ENCODE data around the gene RNF208.

The RNF208 gene

DNA sequence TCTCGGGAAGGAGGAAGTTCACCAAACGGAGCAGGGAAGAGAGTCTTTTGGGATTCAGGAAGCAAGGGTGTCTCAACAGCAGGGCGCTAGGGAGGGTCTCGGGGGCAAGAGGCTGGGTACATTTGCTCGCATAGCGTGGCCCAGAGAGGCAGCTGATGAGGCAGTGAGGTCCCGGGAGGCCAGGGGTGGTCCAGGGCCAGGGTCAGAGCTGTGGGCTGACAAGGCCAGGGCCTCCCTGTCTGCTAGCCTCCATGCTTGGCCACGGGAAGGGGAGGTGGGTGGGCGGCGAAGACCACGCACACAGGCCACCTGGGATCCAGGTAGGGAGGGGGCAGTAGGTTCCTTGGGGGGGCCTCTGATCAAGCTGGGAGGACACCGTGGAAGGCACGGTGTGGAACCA is 10.5 kb downstream of the RNF208 start:
- no peak for DNase-seq

DNA sequence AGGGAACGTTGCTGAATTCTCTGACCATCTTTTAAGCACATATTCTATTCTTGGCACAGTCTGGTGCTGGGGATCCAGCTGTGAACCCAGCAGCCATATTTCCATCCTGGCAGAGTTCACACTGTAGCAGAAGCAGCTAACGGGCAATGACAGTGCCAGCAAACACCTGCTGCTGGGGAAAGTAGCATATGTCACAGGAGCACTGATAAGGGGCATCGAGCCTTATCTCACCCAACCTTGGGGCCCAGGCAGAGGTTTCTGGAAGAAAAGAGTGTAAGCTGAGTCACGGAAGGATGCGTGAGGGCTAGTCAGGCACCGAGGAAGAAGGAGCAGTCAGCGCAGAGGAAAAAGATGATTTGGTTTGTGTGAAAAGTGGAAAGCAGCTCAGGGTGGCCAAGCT is 15.4 kb downstream of the RNF208 start:
- no peak for DNase-seq

DNA sequence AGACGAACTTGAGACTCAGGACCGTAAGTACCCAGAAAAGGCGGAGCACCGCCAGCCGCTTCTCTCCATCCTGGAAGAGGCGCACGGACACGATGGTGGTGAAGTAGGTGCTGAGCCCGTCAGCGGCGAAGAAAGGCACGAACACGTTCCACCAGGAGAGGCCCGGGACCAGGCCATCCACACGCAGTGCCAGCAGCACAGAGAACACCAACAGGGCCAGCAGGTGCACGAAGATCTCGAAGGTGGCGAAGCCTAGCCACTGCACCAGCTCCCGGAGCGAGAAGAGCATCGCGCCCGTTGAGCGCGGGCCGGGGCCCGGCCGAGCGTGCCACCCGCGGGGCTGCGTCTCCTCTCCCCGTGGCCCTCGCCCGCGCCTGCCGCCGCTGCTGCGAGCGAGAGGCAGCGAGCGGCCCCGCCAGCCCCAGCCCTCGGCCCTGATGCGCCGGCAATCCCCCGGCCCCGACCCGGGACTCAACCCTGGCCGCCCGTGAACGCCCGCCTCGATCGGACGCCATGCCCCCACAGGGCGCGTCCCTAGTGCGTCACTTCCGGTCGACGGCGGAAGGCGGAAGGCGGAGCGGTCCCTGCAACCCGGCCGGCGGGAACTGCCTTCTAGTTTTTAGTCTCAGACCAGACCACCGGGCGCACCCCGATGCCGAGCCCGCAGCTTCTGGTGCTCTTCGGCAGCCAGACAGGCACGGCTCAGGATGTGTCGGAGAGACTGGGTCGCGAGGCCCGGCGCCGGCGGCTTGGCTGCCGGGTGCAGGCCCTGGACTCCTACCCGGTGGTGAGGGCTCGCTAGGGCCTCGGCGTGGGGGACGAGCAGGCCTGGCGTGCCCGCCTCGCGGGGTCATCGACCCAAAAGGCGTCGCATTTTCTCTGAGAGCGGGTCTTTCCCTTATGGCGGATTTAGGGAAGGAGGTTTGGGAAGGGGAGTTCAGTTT is 16.6 kb downstream of the RNF208 start, which contains the start of the genes NDOR1 and TMEM203:
Gene NDOR1, plus strand, starts transcription at position 575 of the 944 bp plus-strand sequence. Its CDS starts 78 bp downstream, at position 653.
Gene TMEM203, minus strand, starts transcription at position 523 of the 944 bp plus-strand sequence. Its CDS starts 234 bp downstream, at position 289.
- DNase-seq: peak; percentile 74 to 90 (median 90)

DNA sequence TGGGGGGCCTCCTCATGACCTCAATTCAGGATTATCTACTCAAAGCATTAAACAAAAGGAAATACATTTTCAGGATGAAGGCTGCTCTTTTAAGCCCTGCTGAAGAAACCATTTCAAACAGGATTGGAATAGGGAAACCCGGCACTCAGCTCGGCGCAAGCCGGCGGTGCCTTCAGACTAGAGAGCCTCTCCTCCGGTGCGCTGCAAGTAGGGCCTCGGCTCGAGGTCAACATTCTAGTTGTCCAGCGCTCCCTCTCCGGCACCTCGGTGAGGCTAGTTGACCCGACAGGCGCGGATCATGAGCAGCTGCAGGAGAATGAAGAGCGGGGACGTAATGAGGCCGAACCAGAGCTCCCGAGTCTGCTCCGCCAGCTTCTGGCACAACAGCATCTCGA is 17.3 kb downstream of the RNF208 start:
- no peak for DNase-seq

DNA sequence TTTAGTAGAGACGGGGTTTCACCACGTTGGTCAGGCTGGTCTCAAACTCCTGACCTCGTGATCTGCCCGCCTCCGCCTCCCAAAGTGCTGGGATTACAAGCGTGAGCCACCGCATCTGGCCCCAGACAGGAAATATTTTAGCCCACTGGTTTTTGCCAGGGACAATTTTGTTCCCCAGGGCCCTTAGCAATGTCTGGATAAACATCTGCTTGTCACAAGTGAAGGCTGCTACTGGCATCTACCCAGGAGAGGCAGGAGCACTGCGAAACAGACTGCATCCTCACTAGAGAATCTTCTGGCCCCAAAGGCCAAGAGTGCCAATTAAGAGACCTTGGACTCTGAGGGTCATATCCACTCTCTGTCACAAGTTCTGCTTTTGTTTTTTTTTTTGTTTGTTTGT is 19.1 kb downstream of the RNF208 start:
- DNase-seq: no peak

DNA sequence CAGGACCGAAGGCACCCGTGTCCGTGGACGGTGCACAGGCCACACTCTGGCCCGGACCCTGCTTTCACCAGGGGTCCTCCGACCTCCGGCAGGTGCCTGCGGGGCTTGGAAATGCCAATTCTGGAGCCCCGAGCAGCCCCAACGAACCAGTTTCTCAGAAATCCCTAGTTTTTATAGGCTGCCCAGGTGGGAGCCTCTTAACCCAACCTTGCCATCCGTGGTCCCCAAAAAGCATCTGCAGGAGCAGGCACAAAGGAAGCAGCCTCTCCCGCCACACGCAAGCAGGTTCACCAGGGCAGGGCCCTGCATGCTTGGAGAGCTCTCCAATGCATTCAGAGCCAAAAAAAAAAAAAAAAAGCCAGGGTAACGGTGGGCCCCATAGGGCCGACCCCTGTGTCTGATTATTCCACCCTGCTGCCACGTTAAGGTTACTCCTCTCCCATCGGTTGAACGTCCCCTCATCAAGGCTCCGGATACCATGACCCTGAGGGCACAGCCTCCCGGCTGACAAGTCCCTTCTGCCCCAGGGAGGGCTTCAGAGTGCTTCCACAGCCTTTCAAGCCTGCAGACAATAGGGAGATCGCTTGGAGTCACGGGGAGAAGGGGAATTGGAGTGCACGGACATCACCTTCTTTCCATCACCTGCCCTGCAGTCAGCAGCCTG is 20.7 kb downstream of the RNF208 start:
- no peak for DNase-seq

DNA sequence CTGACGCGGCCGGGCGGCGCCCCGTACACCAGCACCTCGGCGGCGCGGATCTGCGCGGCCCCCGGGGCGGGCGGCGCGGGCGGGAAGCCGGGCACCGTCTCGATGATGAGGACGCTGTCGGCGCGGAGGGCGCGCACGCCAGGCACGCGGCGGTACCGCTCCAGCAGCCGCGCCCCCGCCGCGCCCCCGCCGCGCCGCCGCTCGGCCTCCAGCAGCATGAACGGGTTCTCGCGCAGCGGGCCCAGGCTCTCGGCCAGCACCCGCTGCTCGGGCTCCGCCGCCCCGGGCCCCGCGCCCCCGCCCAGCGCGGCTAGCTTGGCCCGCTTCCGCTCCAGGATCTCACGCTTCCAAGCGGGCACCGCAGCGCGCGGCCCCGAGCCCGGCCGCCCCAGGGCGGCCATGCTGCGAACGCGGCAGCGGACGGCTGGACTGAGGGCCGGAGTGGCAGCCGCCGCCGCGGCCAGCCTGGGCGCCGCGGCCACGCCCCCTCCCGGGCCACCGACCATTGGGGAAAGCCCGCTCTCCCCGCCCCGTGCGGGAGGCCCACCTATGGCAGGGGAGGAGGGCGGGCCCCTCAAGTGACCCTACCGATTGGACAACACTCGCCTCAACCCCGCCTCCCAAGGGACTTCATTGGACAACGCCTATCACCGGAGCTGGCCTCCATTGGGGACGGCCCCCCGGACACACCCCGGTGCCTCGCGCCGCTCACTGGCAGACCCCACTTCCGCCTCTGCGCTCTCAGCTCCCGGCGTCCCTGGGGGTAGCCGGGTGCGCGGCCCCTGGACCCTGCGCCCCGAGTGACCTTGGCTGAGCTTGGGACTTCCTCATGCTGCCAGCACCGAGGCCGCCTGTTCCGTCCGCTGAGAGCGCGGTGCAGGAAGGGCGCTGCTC is 21.5 kb downstream of the RNF208 start, which contains the start of gene TPRN:
Gene TPRN, minus strand, starts transcription at position 431 of the 894 bp plus-strand sequence. Its CDS starts 30 bp downstream, at position 401.
- peak; percentile 97 to 100 (median 100) for DNase-seq

DNA sequence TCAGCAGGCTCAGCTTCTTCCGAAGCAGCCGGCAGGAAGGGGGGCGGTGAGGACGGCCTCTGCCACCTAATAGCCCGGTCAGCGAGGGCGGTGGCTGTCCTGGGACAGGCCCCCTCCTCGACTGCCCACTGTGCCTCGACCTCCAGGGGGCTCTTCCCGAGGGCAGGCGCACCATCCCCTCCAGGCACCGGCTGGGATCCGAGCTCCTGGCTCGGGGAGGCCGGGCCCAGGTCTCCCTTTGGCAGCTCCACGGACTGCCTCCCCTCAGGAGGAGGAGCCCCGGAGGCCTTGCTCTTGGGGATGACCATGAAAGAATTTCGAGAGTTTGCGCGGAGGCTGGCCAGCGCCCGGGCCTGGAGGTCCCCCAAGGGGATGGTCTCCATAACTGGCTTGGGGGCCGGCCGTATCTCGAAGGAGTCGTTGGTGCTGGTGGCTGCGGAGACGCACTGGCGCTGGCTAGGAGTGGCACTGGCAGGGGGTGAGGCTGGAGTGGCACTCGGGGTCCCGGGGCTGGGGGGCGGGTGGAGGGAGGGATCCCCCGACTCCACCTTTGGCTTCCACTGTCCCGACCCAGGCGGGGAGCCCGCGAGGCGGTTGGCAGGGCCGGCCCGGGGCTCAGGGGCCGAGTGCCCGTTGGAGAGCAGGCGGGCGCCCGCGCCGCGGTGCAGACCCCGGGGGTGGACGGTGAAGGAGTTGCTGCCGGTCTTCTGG is 22.5 kb downstream of the RNF208 start:
- DNase-seq: no peak

DNA sequence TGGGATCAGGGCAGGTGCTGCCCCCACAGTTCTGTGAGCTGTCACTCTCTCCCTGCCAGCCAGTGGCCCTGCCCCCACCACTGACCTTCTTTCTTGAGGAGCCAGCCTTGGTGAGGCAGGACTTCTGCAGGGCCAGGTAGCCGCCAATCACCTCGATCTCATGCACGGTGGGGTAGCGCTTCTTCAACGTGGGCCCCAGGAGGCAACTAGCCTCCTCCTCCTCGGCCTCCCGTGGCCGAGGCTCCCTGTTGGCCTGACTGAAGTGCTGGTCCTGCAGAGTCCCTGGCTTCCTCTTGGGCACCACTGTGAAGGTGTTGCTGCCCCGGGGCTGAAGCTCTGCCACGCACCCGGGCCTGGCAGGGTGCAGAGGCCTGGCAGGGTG is 23.1 kb downstream of the RNF208 start:
- DNase-seq: no peak

DNA sequence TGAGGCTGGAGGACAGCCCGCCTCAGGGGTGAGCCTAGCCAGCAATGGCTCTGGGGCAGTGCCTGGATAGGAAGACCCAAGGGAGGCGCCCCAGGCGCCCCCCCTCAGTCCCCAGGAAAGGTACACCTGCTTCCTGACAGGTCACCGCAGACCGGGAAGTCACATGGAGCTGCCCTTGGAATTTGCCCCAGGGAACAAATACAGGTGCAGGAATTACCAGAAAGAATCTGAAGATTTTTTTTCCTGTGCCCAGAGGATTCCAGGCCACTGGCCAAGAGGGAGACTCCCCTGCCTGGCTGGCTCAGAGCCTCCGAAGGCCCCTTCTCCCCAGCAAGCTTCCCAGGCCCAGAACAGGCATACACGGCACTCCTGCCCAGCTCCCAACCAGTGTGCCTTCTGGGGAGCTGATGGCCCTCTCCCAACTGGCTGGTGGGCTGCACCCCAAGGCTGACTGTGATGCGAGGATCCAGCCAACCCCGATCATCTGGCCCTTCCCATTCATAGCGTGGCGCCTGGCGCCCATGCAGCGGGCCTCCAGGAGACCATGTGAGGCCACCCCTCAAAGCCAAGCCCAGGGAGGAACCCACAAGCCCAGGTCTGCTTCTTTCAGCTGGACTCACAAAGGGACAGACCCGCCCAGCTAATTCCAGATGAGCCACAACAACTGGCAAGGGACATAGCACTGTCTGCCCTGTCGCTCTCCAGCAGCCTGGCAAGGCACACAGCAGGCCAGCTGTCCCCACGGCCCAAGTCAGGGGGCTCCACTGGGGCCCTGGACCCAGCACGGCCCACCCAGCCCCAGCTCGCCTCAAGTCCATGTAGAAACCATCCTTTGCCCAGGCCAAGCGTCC is 23.8 kb downstream of the RNF208 start:
- peak; percentile 2 to 34 (median 18) for DNase-seq

DNA sequence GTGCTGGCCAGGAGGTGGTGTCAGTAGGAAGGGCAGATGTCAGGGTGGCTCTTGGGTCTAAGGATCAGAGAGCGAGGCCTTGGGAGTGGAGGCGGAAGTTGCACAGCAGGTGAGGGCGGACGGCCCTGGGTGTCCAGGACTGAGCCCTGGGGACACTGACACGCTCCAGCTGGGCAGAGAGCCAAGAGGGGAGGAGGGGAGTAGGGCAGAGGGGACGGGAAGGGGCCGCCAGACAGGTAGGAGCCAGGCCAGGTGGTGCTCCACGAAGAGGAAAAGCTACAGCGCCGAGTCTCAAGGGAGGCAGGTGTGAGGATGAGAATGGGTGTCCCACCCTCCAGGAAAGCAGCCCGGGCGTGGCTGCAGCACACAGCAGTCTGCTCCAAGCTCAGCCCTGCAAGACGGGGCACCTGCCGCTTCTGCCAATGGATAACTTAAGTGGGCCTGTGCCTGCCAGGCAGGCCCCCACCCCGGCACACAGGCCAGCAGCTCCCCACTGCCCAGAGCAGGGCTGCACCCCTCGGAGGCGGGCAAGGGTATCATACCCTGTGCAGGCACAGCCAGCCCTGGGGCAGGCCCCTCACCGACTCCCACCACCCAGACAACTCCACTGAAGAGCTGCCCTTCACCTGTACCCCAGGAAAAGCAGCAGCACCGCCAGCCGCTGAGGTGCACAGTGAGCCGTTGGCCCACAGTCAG is 26.4 kb downstream of the RNF208 start:
- DNase-seq: peak; percentile 83 to 99 (median 96)

DNA sequence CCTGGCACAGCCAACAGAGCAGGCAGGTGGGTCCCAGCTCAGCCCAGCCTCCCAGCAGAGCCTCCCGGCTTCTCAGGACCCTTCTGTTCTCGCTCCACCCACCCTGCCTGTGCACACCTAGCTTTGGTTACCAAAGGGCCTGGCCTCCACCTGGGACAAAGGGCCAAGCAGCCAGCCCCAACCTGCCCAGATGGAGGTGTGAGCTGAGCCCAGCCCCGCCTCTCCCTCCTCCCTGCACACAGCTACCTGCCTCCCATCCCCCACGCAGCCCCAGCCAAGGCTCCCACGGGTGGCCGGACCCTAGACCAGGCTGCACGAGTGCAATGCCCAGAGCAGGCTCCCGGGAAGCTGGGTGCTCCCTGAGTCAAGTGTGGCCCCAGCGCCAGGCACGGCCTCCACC is 27.1 kb downstream of the RNF208 start:
- peak in 2 of 3 experiments; percentile 27 to 82 for DNase-seq

DNA sequence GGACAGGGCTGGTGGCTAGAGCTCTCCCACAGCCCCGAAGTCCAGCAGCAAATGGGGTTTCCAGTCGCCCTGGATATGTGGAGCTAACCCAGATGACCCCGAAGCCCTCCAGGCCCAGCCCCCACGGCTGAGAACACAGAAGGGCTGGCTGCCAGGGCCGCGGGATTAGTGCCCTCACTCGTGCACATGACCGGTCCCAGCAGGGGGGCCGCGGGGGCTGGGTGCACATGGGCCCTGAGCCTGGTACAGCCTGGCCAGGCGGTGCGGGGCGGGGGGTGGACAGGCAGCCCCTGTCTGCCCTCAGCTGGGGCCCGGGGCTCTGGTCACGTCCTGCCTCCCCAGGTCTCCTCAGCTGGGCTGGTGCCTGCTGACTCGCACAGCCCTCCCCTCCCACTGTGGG is 27.7 kb downstream of the RNF208 start:
- peak in 2 of 3 experiments; percentile 48 to 49 for DNase-seq

DNA sequence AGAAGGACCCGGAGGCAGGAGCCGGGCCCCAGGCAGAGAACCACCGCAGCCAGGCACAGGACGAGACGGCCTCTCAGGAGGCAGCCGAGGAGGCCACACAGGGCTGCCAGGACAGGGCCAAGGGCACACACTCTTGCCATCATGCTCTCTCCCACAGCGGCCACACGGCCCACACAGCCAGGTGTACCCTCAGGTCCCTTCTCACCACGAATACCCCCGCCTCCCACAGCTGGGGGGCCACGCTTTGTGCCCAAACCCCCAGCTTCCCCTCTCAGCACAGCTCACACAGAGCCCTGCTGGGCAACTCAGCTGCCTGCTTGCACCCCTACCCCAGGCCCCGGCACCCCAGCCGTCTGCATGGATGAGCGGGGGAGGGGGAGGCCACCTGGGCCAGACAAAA is 28.3 kb downstream of the RNF208 start:
- no peak for DNase-seq

DNA sequence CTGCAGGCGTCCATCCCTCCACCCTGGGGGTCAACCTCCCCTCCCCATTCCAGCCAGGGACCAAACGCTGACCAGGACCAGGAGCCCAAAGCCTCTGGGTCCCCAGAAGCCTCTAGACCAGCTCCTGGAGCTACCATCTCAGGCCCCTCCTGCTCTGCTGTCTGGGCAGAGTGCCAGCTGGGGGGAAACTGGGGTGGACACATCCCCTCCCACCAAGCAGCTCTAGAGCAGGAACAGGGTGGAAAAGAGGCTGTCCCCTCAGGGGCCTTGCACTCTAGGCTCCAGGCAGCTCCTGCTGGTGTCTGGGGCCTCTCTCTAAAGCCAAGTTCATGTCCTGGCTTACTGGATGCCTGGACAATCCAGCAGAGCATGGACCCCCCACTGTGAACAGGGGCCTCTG is 29.2 kb downstream of the RNF208 start:
- no peak for DNase-seq

DNA sequence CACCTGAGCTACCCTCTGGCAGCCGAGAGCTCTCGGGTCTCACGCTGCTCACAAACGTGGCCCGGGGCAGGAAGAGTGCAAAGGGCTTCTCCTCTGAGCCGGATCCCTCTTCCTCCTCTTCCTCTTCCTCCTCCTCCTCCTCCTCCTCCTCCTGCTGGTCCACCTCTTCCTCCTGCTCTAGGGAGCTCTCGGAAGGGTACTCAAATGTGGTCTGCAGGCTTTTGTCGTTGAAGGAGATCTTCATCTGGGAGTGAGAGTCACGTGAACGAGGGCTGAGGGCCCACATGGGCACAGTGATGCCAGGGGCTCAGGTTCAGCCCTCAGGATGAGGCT is 29.6 kb downstream of the RNF208 start:
- DNase-seq: no peak

DNA sequence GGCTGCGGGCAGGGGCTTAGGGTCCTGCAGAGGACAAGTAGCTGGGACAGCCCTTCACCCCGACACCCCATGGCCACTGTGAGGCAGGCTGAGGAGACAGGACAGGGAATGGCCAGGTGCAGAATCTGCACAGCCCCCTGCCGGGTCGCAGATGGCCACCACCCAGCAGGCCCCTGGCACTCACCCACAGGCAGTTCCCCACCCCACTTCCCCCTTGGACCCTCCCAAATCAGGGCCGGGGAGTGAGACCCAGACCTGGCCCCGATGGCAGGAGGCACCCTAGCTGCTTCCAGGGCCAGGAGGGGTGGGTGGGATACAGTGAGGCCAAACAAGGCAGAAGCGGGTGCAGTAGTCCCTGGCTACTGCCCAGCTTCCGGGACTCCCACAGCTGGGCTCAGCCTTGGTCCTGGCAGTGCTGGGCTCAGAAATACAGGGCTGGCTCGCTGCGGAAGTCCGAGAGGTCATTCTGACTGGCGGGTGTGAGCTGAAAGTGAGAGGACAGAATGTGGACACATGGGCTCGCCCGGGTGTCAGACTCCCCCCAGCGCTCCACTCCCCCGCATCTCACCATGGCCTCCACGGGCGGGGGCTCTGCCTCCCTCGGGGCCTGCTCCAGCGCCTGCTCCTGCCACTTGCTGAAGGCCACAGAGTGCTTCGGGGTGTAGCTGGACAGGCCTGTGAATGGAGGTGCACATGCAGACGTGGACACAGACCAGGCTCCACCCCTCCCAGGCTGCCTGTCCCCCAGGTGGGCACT is 30.2 kb downstream of the RNF208 start:
- no peak for DNase-seq

DNA sequence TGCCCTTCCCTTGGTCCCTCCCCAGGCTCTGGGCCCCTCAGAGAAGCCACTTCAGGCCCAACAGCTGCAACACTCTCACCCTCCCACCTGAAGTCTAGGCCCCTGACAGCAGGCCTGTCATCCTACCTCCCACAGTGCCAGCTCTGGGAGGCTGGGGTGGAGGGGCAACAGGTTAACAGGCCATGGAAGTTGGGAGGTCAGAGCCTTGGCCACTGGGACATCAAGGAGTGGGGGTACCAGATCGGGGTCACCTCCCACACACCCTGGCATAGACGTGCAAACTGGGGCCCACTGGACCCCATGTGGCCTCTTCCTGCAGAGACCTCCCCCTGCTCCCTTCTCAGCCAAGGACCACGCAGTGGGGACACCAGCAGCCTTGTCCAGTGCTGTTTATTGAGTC is 30.8 kb downstream of the RNF208 start:
- no peak for DNase-seq

DNA sequence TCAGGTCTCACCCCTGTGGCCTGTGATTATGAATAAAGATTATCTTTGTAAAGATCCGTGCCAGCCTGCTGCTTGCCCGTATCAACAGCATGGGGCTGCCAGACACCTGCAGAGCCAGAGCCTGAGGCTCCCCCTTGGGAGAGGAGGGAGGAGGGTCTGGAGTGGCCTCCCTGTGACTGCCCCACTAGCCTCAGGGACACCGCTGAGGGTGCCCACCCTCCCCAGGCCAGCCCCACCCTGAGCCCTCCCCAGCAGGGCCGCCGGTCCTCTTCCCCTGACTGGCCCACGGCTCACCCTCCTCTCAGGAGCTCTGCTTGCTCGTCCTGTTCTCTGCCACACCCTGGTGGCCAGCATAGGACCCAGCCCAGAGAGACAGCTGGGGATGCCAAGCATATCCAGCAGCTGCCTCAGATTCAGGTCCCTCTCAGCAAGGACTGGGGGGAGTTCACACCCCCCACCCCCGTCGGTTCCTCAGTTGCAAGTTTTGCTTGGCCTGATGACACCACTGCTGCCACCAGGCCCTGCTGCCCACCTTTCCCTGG is 31.7 kb downstream of the RNF208 start:
- no peak for DNase-seq
